Activated T-helper 1 cell treated with Interleukin-2 at 50 U/mL for 16 hours (primary cell): ENCODE measurements around the gene BTG2.

Source experiments
- DNase-seq: peaks from one replicate; pipeline ENCODE4 v3.0.0-alpha.2; 2020; ENCODE audit warnings: low read depth

The BTG2 gene

DNA sequence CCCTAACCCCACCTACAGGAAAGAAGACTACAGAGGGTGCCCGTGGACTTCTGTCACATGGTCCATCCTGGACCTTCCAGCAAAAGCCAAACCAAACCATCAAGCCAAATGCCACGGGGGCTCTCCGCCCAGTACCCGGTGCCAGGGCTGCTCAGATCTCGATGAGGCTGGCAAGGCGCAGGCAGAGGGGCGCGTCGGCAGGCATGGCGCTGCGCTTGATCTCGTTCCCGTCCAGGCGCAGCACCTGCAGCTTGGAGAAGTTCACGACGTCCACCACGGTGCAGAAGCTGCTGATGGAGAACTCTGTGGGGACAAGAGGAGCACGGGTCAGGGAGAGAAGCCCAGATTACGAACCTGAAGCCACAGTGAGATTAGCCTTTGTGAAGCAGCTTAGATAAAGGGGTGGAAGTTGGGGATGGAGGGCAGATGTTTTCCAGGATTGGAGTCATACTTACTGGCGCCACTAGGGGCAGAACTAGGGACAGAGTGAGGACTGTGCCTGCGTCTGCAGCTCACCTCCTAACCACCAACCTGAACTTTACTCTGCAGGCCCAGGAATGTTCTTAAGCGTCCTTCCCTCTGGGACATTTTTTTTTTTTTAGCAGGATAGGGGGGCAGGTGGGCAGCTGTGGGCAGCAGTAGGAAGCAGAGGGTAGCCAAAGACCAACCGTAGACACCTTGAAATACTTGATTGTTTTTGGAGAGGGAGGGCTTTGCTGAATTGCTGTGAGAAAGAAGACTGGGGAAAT is 37.0 kb downstream of the BTG2 start:
- no peak for DNase-seq

DNA sequence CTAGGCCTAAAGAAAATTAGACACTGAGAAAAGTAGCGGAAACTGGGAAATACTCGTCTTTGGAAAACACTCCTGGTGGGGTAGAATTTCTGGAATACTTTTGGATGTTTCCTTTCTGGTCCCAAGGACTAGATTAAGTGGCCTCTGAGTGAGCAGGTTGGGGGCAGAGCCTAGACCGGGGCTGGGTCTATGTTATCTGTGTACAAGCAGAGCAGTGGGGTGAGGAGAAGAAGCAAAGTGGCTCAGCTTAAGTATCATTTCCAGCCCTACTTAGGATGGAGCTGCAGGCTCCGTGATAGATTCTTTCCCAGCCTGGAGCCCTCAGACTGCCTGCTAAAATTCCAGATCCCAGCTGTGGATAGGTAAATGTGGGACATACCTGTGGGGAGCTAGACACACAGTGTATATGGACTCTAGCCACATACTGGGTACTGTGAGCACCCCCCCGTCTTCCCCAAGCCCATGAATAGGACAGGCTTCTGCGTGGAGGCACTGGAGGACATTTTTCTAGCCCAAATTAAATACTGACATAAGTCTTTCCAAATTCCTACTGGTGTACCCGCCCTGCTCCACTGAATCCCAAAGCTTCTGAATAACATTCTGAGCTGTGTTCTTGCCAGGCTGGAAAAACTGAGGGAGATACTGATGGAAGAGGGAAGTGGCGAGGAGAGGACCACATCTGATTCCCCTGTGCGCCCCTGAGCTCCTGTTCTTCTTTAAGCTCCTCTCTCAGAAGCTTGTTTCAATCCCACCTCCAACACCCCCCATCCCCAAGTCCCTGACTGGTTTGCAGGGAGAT is 38.8 kb downstream of the BTG2 start:
- DNase-seq = no peak

- no peak for DNase-seq
Measured at GRCh38 chr1:203346060-203346768, 40.9 kb downstream of the BTG2 start.

DNA sequence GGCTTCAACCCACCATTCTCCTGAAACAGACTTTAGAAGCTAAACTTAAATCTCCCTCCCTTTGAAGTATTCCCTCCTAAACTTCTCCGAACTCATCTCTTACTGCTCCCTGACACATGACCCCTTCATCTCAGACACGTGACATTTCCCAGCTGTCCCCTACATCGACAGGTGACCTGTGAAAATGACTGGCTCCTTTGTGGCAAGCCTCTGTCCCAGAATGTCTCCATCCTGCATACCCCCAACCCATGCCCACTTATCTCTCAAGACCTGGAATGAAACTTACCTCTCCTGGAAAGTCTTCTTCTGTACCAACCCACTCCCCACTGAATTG is 41.4 kb downstream of the BTG2 start:
- no peak for DNase-seq

DNA sequence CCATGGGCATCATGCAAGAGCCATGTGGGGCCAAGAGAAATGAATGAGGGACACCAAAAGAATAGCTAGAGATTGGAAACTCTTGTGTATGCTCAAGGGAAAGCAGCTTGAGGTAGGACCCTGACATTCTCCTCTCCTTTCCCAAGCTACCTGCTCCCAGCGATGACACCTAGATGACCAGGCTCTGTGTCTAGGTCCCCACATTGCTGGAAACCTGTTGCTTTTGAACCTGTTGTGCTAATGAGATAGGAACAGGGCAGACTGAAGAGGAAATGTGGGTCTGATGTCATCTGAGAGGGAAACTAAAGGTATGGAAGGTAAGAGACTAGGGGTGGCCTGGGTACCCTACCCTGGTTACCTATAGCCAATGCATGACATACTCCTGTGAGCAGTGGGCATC is 43.8 kb downstream of the BTG2 start:
- DNase-seq = no peak

DNA sequence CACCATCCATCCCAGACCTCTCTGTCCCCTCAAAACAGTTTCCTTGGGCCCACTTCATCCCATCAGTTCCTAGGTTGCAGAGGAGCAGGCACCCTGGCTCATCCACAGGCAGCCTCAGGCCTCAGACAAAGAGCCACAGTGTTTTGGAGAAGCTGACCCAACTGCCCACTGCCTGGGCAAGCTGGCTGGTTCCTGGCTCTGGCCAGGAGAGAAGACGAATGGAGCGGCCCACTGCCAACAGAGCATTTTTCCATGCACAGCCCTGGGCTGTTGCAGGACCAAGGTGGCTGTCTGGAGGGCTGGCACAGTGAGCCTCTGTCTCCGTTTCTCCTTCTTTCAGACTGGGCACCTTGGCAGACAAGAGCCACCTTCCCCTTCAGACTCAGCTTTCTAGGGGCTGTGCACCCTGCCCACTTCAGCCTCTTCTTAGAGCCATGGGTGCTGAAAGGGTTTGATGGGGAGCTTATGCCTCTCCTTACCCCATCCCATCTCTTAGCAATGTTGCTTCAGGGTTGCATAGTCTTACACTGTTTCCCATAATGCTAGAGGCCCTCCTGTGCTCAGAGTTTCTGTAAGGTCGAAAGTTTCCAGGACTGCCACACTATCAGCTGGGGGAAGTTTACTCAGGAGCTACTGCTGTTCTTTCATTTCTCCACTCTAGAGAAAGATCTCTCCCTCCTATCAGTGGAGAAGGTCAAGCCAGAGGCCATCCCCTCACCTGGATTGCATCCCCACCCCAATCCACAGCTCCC is 44.6 kb downstream of the BTG2 start:
- DNase-seq = no peak

GRCh38 chr1:203351037-203351625 is 45.8 kb downstream of the BTG2 start, which contains the start of gene FMOD:
Gene FMOD, minus strand, starts transcription at chr1:203351122. Its CDS starts 2,852 bp downstream, at chr1:203348270.
- DNase-seq = no peak

GRCh38 chr1:203353486-203353885 is 48.2 kb downstream of the BTG2 start:
- DNase-seq = no peak

DNA sequence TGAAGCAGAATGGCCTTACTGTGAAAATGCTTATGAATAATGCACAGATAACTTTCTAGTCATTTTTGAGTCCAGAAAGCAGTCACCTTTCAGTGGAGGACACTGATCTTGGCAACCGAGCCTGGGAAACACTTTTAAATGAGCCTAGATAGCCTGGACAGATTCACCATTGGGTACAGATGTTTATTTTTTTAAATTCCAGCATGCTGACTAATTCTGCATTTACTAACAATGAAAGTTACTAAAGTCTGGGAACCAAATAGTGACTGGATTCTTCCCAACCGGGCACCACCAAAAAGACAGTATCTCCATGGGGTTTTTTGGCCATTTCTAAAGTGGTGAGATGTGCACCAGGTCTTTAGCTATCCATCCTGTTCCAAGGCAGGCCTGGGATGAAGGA is 48.9 kb downstream of the BTG2 start:
- no peak for DNase-seq

DNA sequence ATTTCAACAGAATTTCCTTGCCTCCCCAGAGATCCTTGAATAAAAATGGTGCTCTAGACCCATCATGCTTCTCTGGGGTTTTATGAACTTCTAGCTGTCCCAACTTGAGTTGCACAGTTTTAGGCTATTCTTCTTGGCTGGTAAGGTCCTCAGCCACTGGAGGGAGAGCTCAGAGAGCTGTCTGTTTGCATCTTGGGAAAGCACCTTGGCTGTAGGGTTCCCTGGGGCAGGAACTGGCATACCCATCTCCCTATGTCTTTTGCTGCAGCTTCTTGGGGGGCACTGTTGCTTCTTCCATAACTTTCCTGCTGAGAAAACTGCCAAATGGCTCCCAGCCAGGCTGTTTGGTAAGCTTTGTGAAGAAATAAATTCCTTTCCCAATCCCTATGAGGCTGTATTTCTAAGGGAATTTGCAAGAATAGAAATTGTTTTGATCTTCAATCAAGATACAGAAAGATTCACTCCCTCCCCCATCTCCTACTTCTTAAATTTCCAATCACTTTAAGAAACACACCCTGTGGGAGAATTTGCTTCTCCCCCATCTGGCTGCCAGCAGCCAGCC is 53.8 kb downstream of the BTG2 start:
- no peak for DNase-seq
